Amniotic epithelial cell (primary cell): ENCODE data around the gene SMAGP.
"Not testable (repeated sequence)": the region's sequence is repeated elsewhere in the genome, so short reads cannot be mapped to it uniquely, and the experiment has no call there.

ENCODE experiments used
- DNase-seq: peaks from one replicate; pipeline ENCODE4 v3.0.0-alpha.2; 2010; ENCODE audit warnings: low read depth

SMAGP gene

DNA sequence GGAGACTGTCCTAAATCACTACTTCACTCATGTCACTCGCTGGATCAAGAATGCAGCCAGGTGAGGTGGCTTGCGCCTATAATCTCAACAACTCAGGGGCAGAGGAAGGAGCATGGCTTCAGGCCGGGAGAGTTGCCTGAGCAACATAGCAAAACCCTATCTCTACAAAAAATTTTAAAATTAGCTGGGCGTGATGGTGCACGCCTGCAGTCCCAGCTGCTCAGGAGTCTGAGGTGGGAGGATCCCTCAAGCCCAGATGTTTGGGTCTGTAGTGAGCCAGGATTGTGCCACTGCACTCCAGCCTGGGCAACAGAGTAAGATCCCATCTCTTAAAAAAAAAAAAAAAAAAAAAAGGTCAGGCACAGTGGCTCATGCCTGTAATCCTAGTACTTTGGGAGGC, 5.9 kb downstream of the SMAGP start:
- no peak for DNase-seq

DNA sequence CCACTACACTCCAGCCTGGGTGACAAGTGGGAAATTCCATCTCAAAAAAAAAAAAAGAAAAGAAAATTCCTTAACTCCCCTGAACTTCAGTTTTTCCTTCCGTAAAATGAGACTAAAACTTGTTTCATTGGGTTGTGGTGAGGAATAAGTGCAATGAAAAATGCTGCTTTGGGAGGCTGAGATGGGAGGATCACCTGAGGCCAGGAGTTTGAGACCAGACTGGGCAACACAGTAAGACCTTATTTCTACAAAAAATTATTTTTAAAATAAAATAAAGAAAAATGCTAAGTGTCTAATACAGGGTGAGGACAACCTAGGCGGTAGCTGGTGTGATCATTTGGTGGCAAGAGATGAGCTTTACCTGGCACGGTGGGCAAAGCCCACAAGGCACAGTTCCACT, 6.9 kb downstream of the SMAGP start:
- DNase-seq = no peak

- DNase-seq = peak; percentile 71
These were observed 7.4 kb downstream of the SMAGP start for GRCh38 chr12:51262758-51263177.

DNA sequence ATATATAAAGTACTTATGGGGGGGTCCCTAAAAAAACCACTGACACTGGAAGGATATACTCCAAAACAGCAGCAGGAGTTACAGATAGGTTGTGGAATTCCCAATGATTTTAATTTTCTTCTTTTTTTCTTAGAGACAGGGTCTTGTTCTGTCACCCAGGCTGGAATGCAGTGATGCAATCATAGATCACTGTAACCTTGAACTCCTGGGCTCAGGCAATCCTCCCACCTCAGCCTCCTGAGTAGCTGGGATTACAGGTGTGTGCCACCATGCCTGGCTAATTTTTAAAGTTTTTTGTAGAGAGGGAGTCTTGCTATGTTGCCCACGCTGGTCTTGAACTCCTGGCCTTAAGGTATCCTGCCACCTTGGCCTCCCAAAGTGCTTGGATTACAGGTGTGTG, 10.6 kb downstream of the SMAGP start:
- DNase-seq = not testable (repeated sequence)

DNA sequence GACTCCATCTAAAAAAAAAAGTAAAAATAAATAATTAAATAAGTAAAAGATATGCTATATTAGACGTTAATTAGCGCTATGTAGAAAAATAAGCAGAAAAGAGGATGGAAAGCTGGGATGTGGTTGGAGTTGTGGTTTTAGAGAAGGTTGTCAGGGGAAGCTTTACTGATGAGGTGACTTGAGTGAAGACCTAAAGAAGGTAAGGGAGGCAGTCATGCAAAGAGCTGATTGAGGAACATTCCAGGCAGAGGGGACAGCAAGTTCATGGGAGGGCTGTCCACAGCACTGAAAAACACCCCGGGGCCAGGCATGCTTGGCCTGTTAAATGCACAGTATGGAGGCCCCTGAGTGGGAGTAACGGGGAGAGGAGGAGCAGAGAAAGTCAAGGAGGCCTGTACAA, 15.7 kb downstream of the SMAGP start:
- no peak for DNase-seq

- DNase-seq = no peak
These were observed 16.9 kb downstream of the SMAGP start for GRCh38 chr12:51253276-51253675.

DNA sequence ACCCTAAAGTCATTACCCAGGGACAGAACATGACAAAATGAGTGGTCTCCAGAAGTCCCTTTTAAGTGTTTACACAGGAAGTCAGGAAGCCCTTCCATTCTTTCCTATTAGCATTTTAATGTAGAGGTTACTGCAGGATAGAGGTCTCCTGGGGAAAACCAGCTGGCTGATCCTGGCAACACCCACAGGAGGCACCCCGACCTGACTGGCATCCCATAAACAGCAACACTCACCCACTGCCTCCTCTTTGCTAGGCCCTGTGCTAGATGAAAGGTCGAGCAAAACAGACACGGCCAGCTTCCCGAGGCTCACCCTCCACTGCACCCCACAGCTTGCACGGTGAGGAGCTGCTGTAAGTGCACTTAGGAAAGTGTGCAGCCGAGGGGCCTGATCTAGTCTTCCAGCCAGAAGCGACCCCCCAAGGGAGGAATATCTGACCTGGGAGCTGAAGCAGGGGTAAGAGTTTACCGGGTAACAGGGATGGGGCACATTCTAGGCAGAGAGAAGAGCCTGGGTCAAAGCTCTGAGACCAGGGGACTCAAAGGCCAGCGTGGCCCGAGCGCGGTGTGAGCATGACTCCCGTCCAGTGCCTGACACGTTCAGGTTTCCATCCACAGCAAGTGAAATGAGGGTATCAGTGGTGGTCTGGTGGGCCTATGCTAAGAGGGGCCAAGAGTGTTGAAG, 22.6 kb downstream of the SMAGP start:
- DNase-seq = no peak

DNA sequence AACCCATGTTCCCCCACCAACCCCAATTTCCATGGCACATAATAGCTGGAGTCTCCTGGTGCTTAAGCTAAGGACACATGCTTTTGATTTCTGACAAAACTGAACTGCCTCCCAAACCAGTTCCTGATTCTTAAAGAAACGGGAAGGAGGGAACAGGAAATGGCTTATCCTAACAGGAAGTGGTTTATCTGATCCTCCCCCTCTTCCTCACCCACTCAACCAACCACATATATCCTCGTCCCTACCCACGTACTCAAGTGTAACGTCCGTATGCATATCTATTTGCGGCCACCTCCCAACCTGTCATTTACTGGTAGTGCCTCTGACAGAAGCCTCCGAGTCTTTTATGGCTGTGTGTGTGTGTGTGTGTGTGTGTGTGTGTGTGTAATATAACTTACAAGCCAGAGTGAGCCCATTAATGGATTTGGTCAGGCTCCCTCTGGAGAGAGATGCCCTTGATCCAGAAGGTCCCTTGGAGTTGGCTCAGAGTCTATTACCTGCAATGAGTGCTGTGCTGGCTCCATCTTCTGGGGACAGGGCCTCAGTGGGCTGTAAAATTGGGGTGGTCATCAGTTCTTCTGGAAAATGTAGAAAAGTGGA, 23.9 kb downstream of the SMAGP start:
- DNase-seq = peak; percentile 77

DNA sequence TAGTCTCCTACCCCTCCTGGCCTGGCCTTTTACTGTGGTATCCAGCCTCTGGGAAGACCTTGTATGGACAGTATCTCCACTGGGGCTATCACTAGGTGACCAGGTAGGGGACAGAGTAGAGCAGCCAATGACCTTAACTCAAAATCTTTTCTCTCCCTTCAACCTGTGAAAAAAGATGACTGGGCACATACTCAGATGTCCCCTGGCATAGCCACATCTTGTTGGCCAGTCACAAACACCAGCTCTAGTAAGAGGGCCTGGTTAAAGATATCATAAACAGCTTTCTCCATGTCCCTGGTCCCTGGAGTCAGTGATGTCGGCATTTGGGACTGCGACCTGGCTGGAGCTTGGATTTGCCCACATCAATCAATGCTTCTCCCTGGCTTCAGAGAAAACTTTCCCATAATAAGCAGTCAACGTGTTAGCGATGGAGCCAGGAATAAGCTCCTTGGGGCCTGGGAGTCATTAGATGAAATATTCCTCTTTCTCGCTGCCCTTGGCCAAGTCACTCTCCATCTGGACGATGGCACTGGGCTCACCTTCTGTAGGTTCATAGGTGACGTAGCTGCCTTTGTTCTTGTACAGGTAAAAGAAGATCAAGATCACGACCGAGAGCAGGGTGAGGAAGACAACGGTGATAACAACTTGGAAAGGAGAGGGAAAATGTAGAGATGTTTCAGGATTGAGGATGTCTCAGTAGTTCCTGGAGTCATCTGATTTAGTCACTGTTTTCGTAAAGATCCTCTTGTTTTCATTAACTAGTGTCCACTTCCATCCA, 24.6 kb downstream of the SMAGP start:
- no peak for DNase-seq

GRCh38 chr12:51244269-51244668, 25.9 kb downstream of the SMAGP start:
- DNase-seq = peak; percentile 39

GRCh38 chr12:51242876-51243275, 27.3 kb downstream of the SMAGP start:
- no peak for DNase-seq

DNA sequence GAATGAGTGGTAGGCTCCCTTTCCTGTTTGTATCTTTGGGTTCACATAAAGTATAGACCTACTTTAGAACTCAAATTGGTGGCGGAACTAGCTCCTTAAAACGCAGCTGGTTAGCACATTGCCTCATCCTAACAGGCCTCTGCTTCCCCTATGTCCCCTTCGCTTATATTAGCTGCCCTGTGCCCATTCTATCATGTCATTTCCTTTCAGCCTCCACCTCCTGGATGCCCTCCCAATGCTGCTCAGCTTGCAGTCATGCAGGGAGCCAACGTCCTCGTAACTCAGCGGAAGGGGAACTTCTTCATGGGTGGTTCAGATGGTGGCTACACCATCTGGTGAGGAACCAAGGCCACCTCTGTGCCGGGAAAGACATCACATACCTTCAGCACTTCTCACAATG, 28.1 kb downstream of the SMAGP start:
- no peak for DNase-seq

- DNase-seq = peak; percentile 18
These were observed 29.2 kb downstream of the SMAGP start for GRCh38 chr12:51240971-51241370.

GRCh38 chr12:51238510-51239334, 31.5 kb downstream of the SMAGP start, which contains the start of gene DAZAP2:
TSS of gene DAZAP2 (plus strand) at chr12:51238826. CDS start at chr12:51238908, 82 bp downstream.
- DNase-seq = peak; percentile 93

DNA sequence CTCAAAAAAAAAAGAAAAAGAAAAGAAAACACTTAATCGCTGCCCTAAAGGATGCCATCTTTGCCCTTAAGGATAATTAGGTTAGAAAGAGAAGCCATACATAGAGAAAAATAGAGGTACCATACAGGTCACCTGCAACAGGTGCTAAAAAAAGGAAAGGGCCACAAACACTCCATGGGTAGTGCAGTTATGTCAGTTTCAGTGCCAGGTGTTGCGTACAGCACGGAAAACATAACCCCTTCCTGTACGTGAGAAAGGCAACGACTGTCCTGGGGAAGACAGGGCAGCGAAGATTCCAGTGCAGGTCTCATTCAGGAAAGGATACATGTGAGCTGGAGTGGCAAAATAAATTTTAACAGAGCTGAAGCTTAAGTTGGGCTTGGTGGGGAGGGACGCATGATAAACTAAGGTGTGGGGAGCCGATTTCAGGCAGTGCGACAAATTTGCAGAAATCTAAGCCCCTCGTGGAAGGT, 32.1 kb downstream of the SMAGP start:
- DNase-seq = no peak

DNA sequence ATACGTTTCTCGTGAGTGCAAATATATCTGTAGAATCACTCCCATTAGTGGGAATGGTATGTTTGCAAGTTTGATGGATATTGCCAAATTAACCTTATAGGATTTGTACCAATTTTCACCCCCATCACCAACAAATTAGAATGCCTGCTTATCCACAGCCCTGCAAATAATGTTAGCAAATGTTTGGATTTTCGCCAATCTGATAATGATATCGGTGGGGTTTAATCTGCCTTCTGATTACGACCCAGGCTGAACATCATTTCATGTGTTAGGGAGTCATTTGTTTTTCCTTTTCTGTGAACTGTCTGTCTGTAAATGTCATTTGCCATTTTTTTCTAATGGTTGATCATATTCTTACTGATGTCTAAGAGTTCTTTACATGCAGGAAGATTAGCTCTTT, 35.7 kb downstream of the SMAGP start:
- DNase-seq = no peak

GRCh38 chr12:51232642-51233041, 37.6 kb downstream of the SMAGP start:
- no peak for DNase-seq

- no peak for DNase-seq
These were observed 41.0 kb downstream of the SMAGP start for GRCh38 chr12:51229116-51229809.

DNA sequence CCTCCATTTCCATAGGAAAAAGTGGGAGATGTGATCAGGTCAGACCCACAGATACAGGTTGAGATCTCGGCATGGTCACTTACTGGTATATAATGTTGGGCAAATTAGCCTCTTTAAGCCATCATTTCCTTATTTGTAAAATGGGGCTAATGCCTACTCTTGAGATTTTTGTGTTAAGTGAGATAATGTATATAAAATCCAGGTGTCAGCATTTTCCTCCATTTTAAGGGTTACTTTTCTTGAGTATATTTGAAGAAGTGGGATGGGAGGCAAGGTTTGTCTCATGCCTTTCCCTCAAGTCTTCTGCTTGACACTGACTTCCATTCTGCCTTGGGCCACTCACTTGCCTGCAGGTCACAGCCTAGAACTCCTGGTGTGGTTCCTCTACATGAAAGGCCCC, 42.3 kb downstream of the SMAGP start:
- no peak for DNase-seq

- not testable (repeated sequence) for DNase-seq
These were observed 43.1 kb downstream of the SMAGP start for GRCh38 chr12:51227112-51227511.

- DNase-seq = no peak
These were observed 44.4 kb downstream of the SMAGP start for GRCh38 chr12:51225771-51226170.
